Liver (tissue), 9 donors: ENCODE results near the gene ZSCAN22. TPM values are rescaled to one million over a fixed set of nuclear protein-coding genes. Genes with fewer than 3 reads are reported as not detected.

Experiments
- DNase-seq: peaks from one replicate; pipeline ENCODE4 v3.0.0-alpha.2; 2017; ENCODE audit warnings: low spot score
- H3K27ac ChIP-seq, 2 donors: one replicate each; pipeline ENCODE4 v1.7.0; 2013; ENCODE audit warnings: inconsistent platforms in 2 of 2, low read length in 2 of 2, control low read depth in 1 of 2, low read depth in 1 of 2, mild to moderate bottlenecking in 1 of 2
- H3K27me3 ChIP-seq, 4 donors: one replicate each; pipeline versions ENCODE4 v1.6.1 to v1.7.0; 2013; ENCODE audit warnings: low read length in 3 of 4, inconsistent platforms in 1 of 4, mild to moderate bottlenecking in 1 of 4, moderate library complexity in 1 of 4; ENCODE audit not compliant: control insufficient read depth in 4 of 4, insufficient read depth in 4 of 4
- H3K36me3 ChIP-seq, 4 donors: one replicate each; pipeline versions ENCODE4 v1.6.1 to v1.7.0; 2013; ENCODE audit warnings: low read length in 3 of 4, mild to moderate bottlenecking in 3 of 4, low read depth in 1 of 4, moderate library complexity in 1 of 4; ENCODE audit not compliant: control insufficient read depth in 4 of 4, insufficient read depth in 3 of 4
- H3K4me1 ChIP-seq, 4 donors: one replicate each; pipeline versions ENCODE4 v1.6.1 to v1.7.0; 2013; ENCODE audit warnings: low read length in 3 of 4, mild to moderate bottlenecking in 3 of 4, moderate library complexity in 1 of 4; ENCODE audit not compliant: control insufficient read depth in 4 of 4, insufficient read depth in 4 of 4
- H3K4me3 ChIP-seq, 3 donors: one replicate each; pipeline versions ENCODE4 v1.6.1 to v1.7.0; 2013; ENCODE audit warnings: low read length in 3 of 3, control low read depth in 1 of 3, low read depth in 1 of 3, mild to moderate bottlenecking in 1 of 3
- H3K9ac ChIP-seq, 2 donors: one replicate each; pipeline ENCODE4 v1.7.0; 2013; ENCODE audit warnings: low read length in 2 of 2, mild to moderate bottlenecking in 2 of 2, moderate library complexity in 2 of 2, control low read depth in 1 of 2, low read depth in 1 of 2
- H3K9me3 ChIP-seq, 4 donors: one replicate each; pipeline versions ENCODE4 v1.6.1 to v1.7.0; 2013; ENCODE audit warnings: low read length in 3 of 4; ENCODE audit not compliant: control insufficient read depth in 4 of 4
- ATF3 ChIP-seq: IDR thresholded peaks from 2 replicates; pipeline ENCODE4 v1.6.1; 2016; ENCODE audit warnings: antibody characterized with exemption
- CTCF ChIP-seq: fragments of 150-350 bp; IDR thresholded peaks from 2 replicates; pipeline ENCODE4 v1.5.1; 2017; ENCODE audit warnings: improper control_type of control experiment, low read depth, low read length; ENCODE audit not compliant: missing input control
- EGR1 ChIP-seq, 2 donors: IDR thresholded peaks; 2 replicates each; pipeline ENCODE4 v1.6.1; 2016 to 2018; ENCODE audit warnings: antibody characterized with exemption in 2 of 2, low read depth in 2 of 2
- FOXA1 ChIP-seq: IDR thresholded peaks from 2 replicates; pipeline ENCODE4 v1.6.1; 2016; ENCODE audit warnings: antibody characterized with exemption
- FOXA2 ChIP-seq: IDR thresholded peaks from 2 replicates; pipeline ENCODE4 v1.6.1; 2016; ENCODE audit warnings: antibody characterized with exemption
- GABPA ChIP-seq, 2 donors: IDR thresholded peaks in 1 of 2; conservative IDR thresholded peaks in 1 of 2; 2 replicates each; pipeline ENCODE4 v1.6.1; 2016; ENCODE audit warnings: antibody characterized with exemption in 2 of 2, mild to moderate bottlenecking in 1 of 2, moderate library complexity in 1 of 2
- HNF4A ChIP-seq, 2 donors: conservative IDR thresholded peaks; 2 replicates each; pipeline ENCODE4 v1.6.1; 2016; ENCODE audit warnings: antibody characterized with exemption in 2 of 2, mild to moderate bottlenecking in 2 of 2
- HNF4G ChIP-seq: IDR thresholded peaks from 2 replicates; pipeline ENCODE4 v1.6.1; 2016; ENCODE audit warnings: antibody characterized with exemption
- JUND ChIP-seq, 2 donors: IDR thresholded peaks; 2 replicates each; pipeline ENCODE4 v1.6.1; 2016; ENCODE audit warnings: antibody characterized with exemption in 2 of 2
- MAX ChIP-seq: IDR thresholded peaks from 2 replicates; pipeline ENCODE4 v1.6.1; 2016; ENCODE audit warnings: antibody characterized with exemption
- NR2F2 ChIP-seq: IDR thresholded peaks from 2 replicates; pipeline ENCODE4 v1.6.1; 2016; ENCODE audit warnings: antibody characterized with exemption
- RAD21 ChIP-seq, 2 donors: IDR thresholded peaks; 2 replicates each; pipeline ENCODE4 v1.6.1; 2016; ENCODE audit warnings: antibody characterized with exemption in 2 of 2, mild to moderate bottlenecking in 2 of 2
- REST ChIP-seq: IDR thresholded peaks from 2 replicates; pipeline ENCODE4 v1.6.1; 2016; ENCODE audit warnings: antibody characterized with exemption, mild to moderate bottlenecking
- RXRA ChIP-seq, 2 donors: IDR thresholded peaks; 2 replicates each; pipeline ENCODE4 v1.6.1; 2017 to 2018; ENCODE audit warnings: antibody characterized with exemption in 2 of 2, mild to moderate bottlenecking in 1 of 2
- SP1 ChIP-seq: IDR thresholded peaks from 2 replicates; pipeline ENCODE4 v1.6.1; 2018; ENCODE audit warnings: antibody characterized with exemption, mild to moderate bottlenecking
- TAF1 ChIP-seq: conservative IDR thresholded peaks from 2 replicates; pipeline ENCODE4 v1.6.1; 2016; ENCODE audit warnings: antibody characterized with exemption, mild to moderate bottlenecking
- YY1 ChIP-seq: IDR thresholded peaks from 2 replicates; pipeline ENCODE4 v1.6.1; 2016; ENCODE audit warnings: antibody characterized with exemption, mild to moderate bottlenecking
- ZBTB33 ChIP-seq: IDR thresholded peaks from 2 replicates; pipeline ENCODE4 v1.6.1; 2016; ENCODE audit warnings: antibody characterized with exemption
- WGBS: extraction: QIAGEN DNeasy Blood & Tissue Kit; methylation state at CpG from one replicate; pipeline ENCODE4 v1.1.7; 2013; 5-methylcytosine and 5-hydroxymethylcytosine counted together
- polyA plus RNA-seq, 2 donors: library from polyadenylated mRNA; stranded (reverse) in 1 of 2; unstranded in 1 of 2; fragments of 200-250 nt in 1 of 2; fragments of >200 nt in 1 of 2; fragmentation: Nextera tagmentation in 1 of 2; extraction: Ambion mirVana in 1 of 2; gene quantifications; one replicate each; pipeline versions ENCODE4 v1.2.1 to v1.2.3, GENCODE V29; 2013 to 2015
- total RNA-seq, 2 donors: library from RNA; depleted of rRNA; stranded (reverse); fragments of >200 nt; gene quantifications; one replicate each; pipeline ENCODE4 v1.2.3, GENCODE V29; 2014
- donor health status: healthy.
- donor health status: healthy.
- donor health status: healthy.
- donor health status: healthy.
- donor health status: healthy.

The ZSCAN22 gene
- total and polyA plus RNA-seq, 4 donors: 0.88 to 3.5 (median 2.0) TPM

- Histone ChIP-seq H3K27ac (peak within 1 kb of the TSS; percentile 93 to 96), H3K36me3 (no peaks in the 10 kb centered on the region), H3K4me1 (peaks cover 13 to 36% (median 24%) of the 10 kb centered on the region in 4 donors), H3K9me3 (no peaks in the 10 kb centered on the region), H3K27me3 (no peaks in the 10 kb centered on the region), H3K4me3 (peak within 1 kb of the TSS; percentile 71 to 80 (median 73)), H3K9ac (peak within 1 kb of the TSS; percentile 6 to 36)
- TF ChIP-seq REST (no peak), JUND (IDR thresholded peaks at IDR 0.05) (no peak), FOXA2 (no peak), HNF4G (no peak), GABPA (IDR thresholded peaks at IDR 0.05 in 1 of 2, conservative IDR thresholded peaks at IDR 0.05 in 1 of 2) (peak; percentile 83 to 94), RXRA (IDR thresholded peaks at IDR 0.05) (peak in 1 of 2 donors; percentile 11), FOXA1 (no peak), ZBTB33 (peak; percentile 16), EGR1 (IDR thresholded peaks at IDR 0.05; ENCODE audit: low read depth in 2 of 2) (peak in 1 of 2 donors; percentile 30), ATF3 (no peak), SP1 (peak; percentile 74), NR2F2 (peak; percentile 87), HNF4A (conservative IDR thresholded peaks at IDR 0.05) (peak; percentile 33 to 75), CTCF (no peak), MAX (peak; percentile 41), RAD21 (IDR thresholded peaks at IDR 0.05) (peak; percentile 4 to 41), TAF1 (no peak), YY1 (peak; percentile 29)
- under 1% methylated on average over 83 of the region's 83 CpGs for WGBS
- peak; percentile 95 for DNase-seq
Measured at GRCh38 chr19:58380662-58381459, 54.1 kb downstream of the ZSCAN22 start, which contains the start of gene ZNF837. Gene ZNF837, minus strand, starts transcription at chr19:58381030. Its CDS starts 11,698 bp downstream, at chr19:58369332.
